Measurements from ENCODE around the gene NLRP1.

Gene NLRP1

DNA sequence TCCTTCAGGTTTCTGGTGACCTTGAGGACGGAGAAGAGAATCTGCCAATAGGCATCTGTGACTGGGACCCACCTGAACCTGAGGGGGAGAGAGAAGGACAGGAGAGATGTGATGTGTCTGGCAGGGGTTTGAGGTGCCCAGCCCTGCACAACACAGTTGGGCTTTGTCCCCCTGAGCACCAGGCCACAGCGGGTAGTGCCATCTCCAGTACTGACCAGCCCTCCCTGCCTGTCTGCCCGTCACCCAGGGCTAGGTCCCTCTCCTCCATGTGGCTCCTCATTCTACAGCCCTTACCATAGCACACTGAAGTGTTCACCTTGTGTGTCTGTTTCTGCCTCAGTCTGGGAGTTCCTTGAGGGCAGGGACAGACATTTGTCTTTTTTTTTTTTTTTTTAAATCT is 30.8 kb downstream of the NLRP1 start:
- no peak for DNase-seq

DNA sequence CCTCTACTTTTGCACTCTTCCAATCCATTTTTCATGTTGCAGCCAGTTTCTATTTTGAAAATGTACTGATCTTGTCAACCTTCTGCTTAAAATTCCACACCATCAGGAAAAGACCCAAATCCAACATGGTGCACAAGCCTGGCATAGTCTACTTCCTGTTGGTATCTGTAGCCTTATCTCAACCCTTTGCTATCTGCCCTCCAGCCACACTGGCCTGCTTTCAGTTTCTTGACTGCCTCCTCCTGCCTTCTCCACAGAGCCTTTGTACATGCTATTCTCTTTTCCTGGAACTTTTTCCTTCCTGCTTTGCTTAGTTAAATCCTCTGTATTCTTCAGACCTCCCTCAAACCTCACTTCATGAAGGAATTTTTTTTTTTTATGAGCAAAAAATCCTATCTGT is 31.5 kb downstream of the NLRP1 start:
- DNase-seq = no peak

DNA sequence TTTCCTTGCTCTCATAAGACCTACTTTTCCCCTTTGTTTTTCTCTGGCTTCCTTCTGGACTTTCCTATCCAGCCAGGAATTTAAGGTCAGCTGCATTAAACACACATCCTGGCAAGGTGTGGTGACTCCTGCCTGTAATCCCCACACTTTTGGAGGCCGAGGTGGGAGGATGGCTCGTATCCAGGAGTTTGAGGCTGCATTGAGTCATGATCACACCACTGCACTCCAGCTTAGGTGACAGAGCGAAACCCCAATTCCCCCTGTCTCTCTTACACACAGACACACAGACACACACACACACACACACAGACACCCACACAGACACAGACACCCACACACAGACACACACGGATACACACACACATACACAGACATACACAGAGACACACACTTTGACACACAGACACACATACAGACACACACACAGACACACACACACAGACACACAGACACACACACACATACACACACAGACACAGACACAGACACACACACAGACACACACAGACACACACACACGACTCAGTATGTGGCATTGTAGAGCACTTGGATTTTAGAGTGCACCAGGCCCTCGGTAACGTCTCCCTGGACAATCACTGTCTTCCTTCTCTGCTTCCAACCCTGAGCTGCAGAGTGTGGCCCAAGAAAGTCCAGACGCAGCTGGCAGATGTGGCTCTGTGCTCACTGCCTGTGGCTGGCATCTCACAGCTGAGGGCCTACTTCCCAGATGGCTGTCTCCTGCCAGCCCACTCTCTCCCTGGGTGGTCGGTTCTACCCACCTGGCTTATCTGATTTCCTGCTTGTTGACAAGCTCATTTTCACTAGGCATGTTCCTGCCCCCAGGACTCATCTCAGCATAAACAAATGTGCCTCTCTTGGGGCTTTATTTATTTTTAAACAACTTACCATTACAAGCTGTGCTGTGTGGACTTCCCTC is 39.0 kb downstream of the NLRP1 start:
- no peak for DNase-seq

DNA sequence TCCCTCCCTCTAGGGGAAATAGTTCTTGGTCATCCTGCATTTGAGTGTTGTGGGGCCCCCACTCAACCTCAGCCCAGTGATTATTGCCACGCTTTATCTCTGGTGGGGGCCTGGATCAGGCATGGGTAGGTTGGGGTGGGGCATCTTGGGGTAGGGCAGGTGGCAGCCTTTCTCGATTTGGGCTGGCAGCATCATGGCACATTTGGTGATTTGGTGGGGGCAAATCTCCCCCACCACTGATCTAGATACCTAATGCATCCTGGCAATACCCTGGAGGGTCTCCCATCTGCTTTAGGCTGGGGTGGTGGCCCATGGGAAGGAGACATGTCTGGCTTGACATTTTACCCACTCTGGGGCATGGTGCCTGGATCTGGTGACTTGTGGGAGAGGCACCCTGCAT is 40.2 kb downstream of the NLRP1 start:
- DNase-seq = no peak

DNA sequence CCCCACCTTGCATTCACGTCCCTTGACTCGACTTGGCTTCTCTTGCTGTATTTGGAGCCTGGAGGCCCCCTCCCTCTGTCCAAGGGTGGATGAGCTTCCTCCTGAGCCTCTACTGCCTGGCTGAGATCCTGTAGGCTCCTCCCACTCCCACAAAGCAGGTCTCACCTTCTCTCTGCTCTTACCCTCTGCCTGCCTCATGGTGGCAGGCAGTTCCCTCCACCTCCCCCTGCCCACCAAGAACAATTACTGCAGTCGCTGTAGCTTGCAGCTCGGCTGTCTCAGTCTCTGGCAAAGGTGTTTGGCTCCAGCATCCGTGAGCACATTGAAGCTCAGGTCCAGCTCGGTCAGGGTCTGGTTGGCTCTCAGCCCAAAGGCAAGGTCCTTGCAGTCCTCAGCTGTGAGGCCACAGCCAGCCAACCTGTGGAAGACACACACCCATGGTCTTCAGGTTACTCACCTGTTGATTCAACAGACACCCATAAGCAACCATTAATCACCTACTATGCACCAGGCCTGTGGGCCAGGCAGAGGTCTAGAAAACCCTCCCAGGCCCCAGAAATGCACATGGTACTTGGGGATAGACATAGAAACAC is 42.6 kb downstream of the NLRP1 start:
- no peak for DNase-seq

DNA sequence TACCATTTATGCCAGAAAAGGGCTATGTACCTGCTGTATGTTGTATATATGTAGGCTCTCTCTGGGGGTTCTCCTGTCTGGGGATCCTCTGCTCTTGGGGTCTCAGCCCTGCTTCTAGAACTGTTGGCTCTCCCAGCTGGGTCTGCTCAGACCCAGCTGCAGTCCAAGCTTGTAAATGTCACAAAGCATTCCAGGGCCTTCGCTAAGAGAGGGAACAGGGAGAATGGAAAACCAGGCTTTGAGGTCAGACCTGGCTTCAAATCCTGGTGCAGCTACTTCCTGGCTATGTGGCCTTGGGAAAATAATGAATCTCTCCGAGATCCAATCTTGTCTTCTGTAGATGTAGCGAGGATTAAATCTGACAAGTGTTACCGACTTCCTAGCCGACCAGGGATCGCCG is 44.0 kb downstream of the NLRP1 start:
- DNase-seq = no peak

DNA sequence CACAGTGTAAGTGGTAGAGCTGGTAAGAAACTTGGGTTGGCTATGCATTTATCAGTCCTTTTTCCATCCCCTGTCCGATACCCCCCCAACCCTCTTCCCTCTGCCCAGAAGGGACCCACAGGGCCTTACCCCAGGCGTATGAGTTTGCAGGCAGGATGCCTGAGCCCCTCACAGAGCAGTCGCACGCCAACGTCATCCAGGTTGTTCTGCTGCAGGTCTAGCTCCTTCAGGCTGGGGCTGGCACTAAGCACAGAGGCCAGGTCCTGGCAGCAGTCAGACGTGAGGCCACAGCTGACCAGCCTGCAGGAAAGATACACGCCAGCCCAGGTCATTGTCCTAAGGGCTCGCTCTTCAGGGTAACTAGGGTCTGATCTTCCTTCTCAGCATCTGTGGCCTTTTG is 45.0 kb downstream of the NLRP1 start:
- DNase-seq = no peak

DNA sequence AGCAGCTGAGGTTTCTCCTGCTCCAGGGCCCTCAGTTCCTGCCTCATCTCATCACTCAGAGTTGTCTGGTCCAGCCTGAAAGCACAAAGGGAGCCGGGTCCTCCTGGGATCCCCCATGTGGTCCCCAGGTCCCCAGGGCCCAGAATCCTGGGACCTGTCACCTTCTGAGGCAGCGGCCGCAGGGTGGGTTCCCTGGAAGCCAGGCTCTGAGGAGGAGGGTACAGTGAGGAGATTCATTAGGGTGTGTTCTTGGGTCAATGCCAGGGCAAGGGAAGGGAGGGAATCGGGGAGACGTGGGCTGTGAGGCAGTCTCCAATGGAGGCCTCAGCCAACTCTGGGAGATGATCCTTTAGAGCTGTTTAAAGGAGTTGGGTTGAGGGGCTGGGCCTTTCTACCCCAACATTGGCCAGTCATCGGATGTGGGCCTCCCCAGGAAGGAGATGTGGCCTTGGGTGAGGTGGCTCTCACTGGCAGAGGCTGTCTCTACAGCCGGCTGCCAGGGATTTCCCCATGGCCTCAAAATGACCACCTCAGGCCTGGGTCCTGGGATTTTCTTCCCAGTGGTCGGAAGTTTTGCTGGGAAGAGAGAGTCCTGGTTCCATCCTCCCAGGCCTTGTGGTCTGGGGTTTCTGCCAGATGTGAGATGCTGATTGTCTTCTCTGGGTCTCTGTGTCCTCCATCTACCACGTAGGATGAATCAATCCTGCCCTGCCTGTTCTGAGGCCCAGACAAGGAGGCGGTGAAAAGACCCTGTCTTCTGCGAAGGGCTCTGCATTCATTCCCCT is 47.3 kb downstream of the NLRP1 start:
- DNase-seq = no peak

DNA sequence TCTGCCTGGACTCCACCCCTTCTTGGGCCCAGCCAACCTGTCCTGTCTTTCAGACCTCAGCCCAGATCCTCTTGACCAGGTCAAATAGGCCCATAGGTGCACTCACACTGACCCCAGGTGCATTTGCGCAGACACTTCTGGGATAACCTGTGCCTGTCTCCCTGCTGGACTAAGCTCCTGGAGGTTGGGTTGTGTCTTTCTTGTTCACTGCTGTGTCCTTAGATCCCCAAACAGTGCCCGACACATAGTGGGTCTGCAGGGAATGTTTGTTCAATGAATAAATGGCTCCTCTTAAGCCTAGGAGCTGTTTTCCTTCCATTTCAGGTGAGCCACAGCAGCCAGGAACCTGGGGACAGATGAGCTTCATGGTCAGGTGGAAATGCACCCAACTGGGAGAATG is 48.9 kb downstream of the NLRP1 start:
- no peak for DNase-seq

DNA sequence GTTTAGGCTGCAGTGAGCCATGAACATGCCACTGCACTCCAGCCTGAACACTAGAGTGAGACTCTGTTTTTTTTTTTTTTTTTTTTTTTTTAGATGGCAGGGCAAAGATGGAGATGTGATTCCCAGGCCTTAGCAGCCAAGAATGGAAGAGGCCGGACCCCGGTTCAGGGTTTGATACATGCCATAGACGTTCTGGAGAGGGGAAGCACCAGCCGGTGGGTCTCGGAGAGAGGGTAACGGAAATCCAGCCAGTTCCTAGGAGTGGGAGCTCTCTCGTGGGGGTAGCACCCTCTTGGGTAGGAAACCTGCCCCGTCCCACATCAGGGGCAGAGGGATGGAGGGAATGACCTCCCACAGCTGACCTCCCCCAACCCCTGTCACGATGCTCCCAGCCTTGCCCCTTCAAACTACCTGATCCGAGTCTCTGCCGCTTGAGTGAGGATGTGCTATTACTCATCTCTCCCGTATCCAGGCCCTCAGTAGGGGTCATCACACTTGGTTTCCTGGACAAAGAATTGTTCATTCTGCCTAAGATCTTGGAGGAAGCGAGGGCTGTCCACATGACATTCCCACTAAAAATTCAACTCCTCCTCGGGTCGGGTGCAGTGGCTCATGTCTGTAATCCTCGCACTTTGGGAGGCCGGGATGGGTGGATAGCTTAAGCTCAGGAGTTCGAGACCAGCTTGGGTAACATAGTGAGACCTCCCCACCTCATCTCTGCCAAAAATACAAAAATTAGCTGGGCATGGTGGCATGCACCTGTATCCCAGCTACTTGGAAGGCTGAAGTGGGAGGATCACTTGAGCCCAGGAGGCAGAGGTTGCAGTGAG is 50.6 kb downstream of the NLRP1 start:
- no peak for DNase-seq

DNA sequence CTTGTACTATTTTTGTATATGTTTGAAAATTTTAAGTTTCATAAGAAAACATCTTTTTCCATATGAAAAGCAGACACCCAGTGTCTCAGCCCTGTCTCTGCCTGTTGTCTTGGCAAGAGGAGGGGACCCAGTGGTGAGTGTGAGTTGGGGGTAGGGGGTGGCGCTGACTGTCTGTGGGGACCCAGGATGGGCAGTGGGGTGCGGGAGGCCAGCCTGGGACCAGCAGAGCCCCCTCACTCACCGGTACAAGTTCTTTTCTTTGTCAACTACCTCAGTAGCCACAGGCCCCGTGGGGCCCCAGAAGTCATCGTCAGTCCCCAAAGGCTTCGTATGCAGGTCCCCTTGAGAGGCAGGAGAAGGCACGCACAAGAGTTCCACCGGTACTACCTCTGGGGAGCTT is 51.7 kb downstream of the NLRP1 start:
- no peak for DNase-seq

DNA sequence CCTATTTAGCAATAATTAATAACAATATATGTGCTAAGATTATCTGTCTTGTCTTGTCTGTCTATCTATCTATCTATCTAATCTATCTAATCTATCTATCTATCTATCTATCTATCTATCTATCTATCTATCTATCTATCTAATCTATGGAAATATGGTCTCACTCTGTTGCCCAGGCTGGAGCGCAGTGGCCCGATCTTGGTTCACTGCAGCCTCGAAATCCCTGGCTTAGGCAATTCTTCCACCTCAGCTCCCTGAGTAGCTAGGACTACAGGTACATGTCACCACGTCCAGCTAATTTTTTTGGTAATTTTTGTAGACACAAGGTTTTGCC is 53.3 kb downstream of the NLRP1 start:
- no peak for DNase-seq

DNA sequence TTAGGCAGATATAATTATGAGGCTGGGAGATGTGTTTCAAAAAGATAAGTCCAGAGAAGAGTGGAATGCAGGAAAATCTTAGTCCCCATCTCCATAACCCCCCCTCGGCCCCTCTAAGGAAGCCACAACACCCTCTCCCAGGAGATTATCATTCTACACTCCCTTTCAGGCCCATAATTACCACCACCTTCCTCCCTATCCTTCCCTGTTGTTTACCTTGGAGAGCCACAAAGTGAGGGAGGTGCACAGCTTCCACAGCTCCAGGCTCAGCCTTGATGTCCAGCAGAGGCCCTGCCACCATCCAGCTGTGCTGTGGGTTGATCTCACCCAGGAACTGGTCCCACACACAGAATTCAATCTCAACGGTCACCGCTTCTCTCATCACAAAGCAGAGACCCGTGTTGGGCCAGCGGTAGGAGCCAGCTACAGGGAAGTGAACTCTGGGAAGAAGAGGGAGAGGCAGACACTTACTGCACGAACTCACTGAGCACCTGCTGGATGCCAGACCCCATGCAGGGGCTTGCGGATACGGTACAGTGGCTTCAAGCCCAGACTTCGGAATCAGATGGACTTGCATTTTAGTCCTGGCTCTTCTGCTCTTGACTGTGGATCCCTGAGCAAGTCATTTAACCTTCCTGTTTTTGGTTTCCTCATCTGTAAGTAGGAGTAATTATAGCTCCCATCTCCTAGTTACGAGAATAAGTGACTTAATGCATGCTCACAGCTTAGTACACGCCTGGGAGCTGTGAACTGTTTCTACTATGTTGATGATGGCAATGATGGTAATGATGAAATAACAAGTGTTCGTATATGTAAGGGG is 53.8 kb downstream of the NLRP1 start:
- no peak for DNase-seq

DNA sequence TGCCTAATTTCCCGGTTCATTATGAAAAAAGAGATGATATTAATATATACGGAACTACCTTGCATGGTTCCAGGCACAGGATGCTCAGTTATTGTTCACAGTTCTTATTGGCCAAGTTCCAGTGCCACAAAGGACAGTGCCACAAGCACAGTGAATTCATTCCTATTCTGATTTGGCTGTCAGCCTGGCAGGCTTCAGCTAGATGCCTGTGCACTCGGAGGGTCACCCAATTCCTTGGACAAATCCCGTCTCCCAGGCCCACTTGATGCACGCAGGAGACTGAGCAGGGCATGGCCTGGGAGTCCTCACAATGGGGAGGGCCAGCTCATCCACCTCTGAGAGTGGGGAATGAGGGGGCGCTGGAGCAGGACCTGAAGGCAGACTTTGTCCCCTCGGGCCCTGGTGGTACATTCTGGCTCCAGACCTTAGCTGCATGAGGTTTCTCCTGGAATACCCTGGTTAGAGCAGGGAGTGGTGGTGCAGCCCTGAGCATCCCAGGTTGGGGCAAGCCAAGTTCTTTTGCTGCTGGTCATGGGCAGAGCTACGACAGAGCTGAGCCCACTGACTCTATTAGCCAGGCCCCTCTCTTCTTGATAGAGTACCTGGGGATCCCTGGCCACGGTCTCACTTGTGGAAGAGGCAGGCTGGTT is 56.6 kb downstream of the NLRP1 start:
- DNase-seq = no peak

DNA sequence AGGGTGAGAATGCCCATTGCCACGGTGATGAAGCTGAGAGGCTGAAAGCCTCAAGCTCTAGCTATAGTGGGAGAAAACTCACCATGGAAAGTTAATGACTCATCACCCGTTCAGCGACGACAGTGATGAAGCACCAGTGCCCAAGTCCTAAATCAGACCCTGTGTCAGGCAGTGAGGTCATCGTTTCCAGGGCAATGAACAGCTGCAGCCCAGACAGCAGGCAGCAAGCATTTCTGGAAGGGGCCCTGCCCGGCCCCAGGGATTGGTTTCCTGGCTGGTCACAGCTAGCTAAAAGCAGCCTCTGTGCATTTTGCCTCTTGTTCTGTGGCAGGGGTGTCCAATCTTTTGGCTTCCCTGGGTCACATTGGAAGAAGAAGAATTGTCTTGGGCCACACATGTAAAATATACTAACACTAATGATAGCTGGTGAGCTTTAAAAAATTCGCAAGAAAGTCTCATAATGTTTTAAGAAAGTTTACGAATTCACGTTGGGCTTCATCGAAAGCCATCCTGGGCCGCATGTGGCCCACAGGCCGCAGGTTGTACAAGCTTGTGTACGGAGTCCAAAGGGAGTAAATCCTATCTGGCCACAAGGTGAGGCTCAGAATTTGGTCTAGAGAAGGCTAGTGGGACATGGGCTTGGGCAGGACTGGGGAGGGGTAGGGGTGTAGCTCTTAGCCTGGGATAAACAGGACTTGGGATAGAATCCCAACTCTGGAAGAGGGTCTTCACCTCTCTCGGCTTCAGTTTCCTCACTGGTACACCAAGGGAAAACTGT is 57.3 kb downstream of the NLRP1 start:
- DNase-seq = peak; percentile 6 to 57

DNA sequence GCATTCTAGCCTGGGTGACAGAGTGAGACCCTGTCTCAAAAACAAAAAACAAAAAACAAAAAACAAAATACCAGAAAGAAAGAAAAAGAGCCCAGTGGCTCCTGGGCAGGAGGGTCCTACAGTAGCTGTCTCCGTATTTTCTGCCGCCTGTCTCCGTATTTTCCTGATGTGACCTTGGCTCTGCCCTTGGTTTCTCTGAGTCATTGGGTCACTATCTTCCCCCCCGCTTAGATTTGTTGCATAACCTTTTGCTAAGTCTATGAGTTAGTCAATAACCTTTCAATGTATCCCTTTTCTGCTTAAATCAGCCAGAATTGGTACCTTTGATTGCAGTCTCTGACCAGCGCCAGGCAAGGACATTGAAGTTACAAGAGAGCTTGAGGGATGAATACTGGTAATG is 61.1 kb downstream of the NLRP1 start:
- no peak for DNase-seq

DNA sequence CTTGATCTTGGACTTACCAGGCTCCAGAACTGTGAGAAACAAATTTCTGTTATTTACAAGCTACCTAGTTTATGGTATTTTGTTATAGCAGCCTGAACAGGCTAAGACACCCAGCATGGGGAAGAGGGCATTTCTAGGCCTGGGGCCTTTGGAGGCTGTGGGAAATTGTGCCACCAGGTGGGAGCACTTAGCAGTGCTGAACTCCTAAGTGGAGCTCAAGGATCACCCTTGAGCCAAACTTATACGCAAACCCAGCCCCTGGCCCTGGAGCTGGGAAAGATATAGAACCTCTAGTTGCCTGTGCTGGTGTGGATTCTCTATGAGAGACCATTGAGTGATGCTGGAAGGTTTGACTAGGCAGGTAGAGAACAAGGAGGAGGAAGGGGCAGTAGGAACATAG is 61.8 kb downstream of the NLRP1 start:
- no peak for DNase-seq

DNA sequence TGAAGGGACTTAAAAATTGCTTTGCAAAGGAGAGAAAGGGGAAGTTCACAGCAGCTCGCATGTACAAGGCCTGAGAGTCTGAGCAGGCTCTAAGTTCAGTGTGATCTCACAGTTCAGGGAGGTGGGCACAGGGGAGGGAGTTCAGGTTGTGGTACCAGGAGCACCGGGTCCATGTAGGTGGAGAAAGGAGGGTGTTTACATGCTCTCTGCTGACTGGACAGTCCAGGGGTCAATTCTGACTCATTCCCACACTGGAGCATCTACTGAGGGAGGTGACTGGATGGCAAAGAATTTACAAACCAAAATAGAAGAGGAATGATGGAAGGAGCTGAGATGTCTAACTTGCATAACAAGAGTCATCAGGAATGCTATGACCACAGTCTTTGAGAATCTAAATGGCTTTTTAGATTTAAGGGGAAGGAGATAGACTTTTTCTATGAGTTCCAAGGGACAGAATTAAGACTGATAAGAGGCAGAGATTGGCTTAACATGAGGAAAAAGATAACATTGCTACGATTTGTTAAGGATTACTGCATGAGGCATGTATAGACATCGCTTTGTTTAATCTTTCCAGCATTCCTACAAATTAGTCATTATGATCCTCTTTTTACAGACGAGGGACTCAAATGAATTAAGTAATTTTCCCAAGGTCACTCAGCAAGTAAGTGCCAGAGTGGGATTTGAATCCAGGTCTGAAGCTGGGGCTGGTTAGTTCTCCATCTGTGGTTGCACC is 68.1 kb downstream of the NLRP1 start:
- no peak for DNase-seq

DNA sequence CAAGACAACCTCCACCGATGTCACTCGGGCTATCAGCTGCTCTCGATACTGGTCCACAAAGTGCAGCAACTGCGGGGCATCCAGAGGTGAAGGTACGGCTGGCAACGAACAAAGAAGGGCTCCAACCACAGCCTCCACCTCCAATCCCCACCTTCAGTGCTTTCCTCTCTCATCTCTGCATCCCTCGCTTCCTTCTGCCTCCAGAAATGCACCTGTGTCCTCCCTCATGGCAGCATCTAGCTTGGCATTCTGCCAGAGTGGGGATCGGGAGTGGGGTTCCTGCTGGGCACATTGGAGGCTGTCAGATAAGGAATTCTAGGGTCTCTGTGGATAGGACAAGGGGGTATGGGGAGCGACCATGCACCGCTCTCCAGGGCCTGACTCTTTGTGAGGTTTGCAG is 69.3 kb downstream of the NLRP1 start:
- DNase-seq = no peak

DNA sequence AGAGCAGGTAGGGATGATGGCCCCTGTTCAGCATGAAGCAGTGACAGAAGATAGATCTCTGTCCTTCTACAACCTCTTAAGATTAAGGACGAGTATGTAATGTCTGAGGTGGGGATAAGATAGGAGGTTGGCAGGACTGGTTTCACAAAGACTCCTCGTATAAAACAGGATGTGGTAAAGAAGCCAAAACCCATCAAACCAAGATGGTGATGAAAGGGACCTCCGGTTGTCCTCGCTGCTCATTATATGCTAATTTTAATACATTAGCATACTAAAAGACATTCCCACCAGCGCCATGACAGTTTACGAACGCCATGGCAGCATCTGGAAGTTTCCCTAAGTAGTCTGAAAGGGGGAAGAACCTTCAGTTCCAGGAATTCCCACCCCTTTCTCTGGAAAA is 70.7 kb downstream of the NLRP1 start:
- DNase-seq = no peak

Data from NCI-H446 (cell line).